NOMO-1 (cell line): ENCODE measurements around the gene STAMBP.
"Not testable (repeated sequence)": the region's sequence is repeated elsewhere in the genome, so short reads cannot be mapped to it uniquely, and the experiment has no call there.

ENCODE experiments used
- DNase-seq, 2 experiments: peaks; one replicate each; lab custom pipeline; 2025; ENCODE audit not compliant: unreplicated experiment in 2 of 2; lab: John Stamatoyannopoulos, UW

The STAMBP gene

GRCh38 chr2:73903949-73904613 is 75.3 kb downstream of the STAMBP start:
- DNase-seq, result not testable (repeated sequence)

GRCh38 chr2:73904952-73905351 is 76.2 kb downstream of the STAMBP start:
- no peak for DNase-seq

GRCh38 chr2:73906847-73907505 is 78.2 kb downstream of the STAMBP start:
- peak in 1 of 2 experiments; percentile 21 for DNase-seq

- no peak for DNase-seq
Observed at GRCh38 chr2:73907840-73908452, 79.2 kb downstream of the STAMBP start.

- DNase-seq, result no peak
Observed at GRCh38 chr2:73908689-73909652, 80.2 kb downstream of the STAMBP start.

- no peak for DNase-seq
Observed at GRCh38 chr2:73910873-73911547, 82.2 kb downstream of the STAMBP start.

- no peak for DNase-seq
Observed at GRCh38 chr2:73911548-73912208, 82.9 kb downstream of the STAMBP start.

- no peak for DNase-seq
Observed at GRCh38 chr2:73913414-73914054, 84.8 kb downstream of the STAMBP start.

- no peak for DNase-seq
Observed at GRCh38 chr2:73914667-73915066, 85.9 kb downstream of the STAMBP start.

- DNase-seq, result no peak
Observed at GRCh38 chr2:73915437-73915993, 86.8 kb downstream of the STAMBP start.

GRCh38 chr2:73916666-73917065 is 87.9 kb downstream of the STAMBP start:
- DNase-seq, result no peak

- no peak for DNase-seq
Observed at GRCh38 chr2:73917296-73917695, 88.5 kb downstream of the STAMBP start.

- DNase-seq, result no peak
Observed at GRCh38 chr2:73917696-73918207, 89.0 kb downstream of the STAMBP start.

GRCh38 chr2:73918856-73919255 is 90.1 kb downstream of the STAMBP start:
- DNase-seq, result no peak

- no peak for DNase-seq
Observed at GRCh38 chr2:73919596-73920228, 91.0 kb downstream of the STAMBP start.

- peak in 1 of 2 experiments; percentile 21 for DNase-seq
Observed at GRCh38 chr2:73920577-73921545, 92.1 kb downstream of the STAMBP start.

GRCh38 chr2:73921581-73921980 is 92.8 kb downstream of the STAMBP start:
- no peak for DNase-seq
